ENCODE data around the gene MPST.

Gene MPST

DNA sequence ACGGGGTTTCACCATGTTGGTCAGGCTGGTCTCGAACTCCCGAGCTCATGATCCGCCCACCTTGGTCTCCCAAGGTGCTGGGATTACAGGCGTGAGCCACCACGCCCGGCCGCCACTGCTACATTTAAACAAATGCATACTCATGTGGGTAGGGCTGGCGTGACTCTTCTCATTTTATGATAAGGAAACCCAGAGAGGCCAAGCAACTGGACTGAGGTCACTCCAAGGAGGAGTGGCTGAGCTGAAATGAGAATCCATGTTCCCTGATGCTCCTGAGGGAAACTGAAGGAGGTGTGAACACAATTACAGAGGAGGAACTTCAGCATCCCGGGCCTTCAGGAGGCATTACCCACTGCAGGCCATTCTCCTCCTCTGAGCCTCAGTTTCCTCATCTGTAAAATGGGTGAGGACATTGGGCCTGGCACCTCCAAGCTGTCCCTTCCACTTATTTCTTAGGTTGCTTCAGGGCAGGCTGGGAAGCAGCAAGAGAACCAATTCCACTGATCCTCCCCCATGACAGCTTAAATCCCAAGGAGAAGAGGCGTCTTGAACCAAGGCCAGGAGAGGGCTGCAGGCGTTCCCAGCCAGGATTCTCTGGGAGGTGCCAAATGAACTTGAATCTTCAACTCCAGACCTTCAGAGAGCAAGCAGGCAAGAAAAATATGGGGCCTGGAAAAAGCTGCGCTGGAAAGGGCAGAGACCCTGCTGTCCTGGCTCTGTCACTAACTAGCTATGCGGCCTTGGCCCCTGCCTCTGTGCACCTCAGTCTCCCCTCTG, 3.2 kb upstream of the MPST start:
- no peak for DNase-seq (ENCODE audit: extremely low spot score)
- CTCF ChIA-PET: interaction anchor here (0.6 to 0.7 kb wide), 3 partner anchors 20 to 355 kb away, joined by 3 to 5 read pairs (median 3); no protein-coding TSS in a partner anchor
- POLR2A ChIA-PET: interaction anchor here (0.7 to 3.4 kb wide), 3 partner anchors 10 to 240 kb away, joined by 3 to 16 read pairs (median 3); partner anchors contain the start of genes IFT27 and KCTD17
- TF ChIP-seq ARNT (IDR thresholded peaks at IDR 0.05) (no peak), ZNF384 (IDR thresholded peaks at IDR 0.05) (no peak), SUZ12 (IDR thresholded peaks at IDR 0.05) (no peak), FOXA1 (IDR thresholded peaks at IDR 0.05) (no peak), BHLHE40 (IDR thresholded peaks at IDR 0.05; ENCODE audit: borderline replicate concordance) (no peak), SP1 (IDR thresholded peaks at IDR 0.05) (no peak), LEF1 (IDR thresholded peaks at IDR 0.05; ENCODE audit: borderline replicate concordance) (no peak), TARDBP (IDR thresholded peaks at IDR 0.05) (no peak), ELF4 (IDR thresholded peaks at IDR 0.05) (no peak), FOXK2 (IDR thresholded peaks at IDR 0.05) (no peak), HDGF (IDR thresholded peaks at IDR 0.05; ENCODE audit: borderline replicate concordance) (no peak)
- TF ChIP-seq, protein P1, sequence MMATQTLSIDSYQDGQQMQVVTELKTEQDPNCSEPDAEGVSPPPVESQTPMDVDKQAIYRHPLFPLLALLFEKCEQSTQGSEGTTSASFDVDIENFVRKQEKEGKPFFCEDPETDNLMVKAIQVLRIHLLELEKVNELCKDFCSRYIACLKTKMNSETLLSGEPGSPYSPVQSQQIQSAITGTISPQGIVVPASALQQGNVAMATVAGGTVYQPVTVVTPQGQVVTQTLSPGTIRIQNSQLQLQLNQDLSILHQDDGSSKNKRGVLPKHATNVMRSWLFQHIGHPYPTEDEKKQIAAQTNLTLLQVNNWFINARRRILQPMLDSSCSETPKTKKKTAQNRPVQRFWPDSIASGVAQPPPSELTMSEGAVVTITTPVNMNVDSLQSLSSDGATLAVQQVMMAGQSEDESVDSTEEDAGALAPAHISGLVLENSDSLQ (IDR thresholded peaks at IDR 0.05): no peak

DNA sequence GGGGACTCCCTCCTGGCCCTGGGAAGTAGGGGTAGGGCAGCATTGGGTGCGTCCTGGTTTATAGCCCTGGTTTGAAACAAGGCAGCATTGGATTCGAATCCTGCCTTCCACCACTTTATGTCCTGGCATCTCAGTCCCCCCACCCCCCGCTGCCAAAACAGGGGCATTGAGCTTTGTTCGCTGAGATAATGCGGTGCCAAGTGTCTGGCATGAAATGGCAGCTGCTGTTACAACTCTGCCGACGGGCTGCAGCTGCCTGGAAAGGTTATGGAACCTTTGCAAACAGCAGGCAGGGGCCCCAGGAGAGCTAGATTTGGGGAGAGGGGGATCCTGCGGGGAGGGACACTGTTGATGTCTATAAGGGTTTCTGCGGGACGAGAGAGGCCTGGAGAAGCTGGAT, 2.2 kb upstream of the MPST start:
- TF ChIP-seq ZNF384 (IDR thresholded peaks at IDR 0.05): no peak
- no peak for TF ChIP-seq SUZ12 (IDR thresholded peaks at IDR 0.05)
- TF ChIP-seq CTBP1 (IDR thresholded peaks at IDR 0.05; ENCODE audit: borderline replicate concordance): no peak
- TF ChIP-seq, protein P1 (IDR thresholded peaks at IDR 0.05): no peak
- no peak for TF ChIP-seq L3MBTL2 (conservative IDR thresholded peaks at IDR 0.05)
- TF ChIP-seq FOXM1 (IDR thresholded peaks at IDR 0.05; ENCODE audit: borderline replicate concordance): no peak
- TF ChIP-seq ARNT (IDR thresholded peaks at IDR 0.05): no peak
- TF ChIP-seq BHLHE40 (IDR thresholded peaks at IDR 0.05; ENCODE audit: borderline replicate concordance): no peak
- no peak for TF ChIP-seq ELF4 (IDR thresholded peaks at IDR 0.05)
- no peak for TF ChIP-seq HDGF (IDR thresholded peaks at IDR 0.05; ENCODE audit: borderline replicate concordance)
- TF ChIP-seq NFRKB (IDR thresholded peaks at IDR 0.05): no peak
- TF ChIP-seq TARDBP (IDR thresholded peaks at IDR 0.05): no peak
- TF ChIP-seq FOXA1 (IDR thresholded peaks at IDR 0.05): no peak
- TF ChIP-seq SP1 (IDR thresholded peaks at IDR 0.05): no peak
- TF ChIP-seq FOXK2 (IDR thresholded peaks at IDR 0.05): no peak
- no peak for TF ChIP-seq LEF1 (IDR thresholded peaks at IDR 0.05; ENCODE audit: borderline replicate concordance)
- POLR2A ChIA-PET: interaction anchor here (0.7 to 3.4 kb wide), 5 partner anchors 11 to 242 kb away, joined by 3 to 16 read pairs (median 10); partner anchors contain the start of genes IFT27 and KCTD17
- DNase-seq (ENCODE audit: extremely low spot score): no peak
- CTCF ChIA-PET: interaction anchor here (0.5 to 0.9 kb wide), 3 partner anchors 18 to 889 kb away, joined by 3 read pairs; partner anchors contain the start of gene MICALL1

DNA sequence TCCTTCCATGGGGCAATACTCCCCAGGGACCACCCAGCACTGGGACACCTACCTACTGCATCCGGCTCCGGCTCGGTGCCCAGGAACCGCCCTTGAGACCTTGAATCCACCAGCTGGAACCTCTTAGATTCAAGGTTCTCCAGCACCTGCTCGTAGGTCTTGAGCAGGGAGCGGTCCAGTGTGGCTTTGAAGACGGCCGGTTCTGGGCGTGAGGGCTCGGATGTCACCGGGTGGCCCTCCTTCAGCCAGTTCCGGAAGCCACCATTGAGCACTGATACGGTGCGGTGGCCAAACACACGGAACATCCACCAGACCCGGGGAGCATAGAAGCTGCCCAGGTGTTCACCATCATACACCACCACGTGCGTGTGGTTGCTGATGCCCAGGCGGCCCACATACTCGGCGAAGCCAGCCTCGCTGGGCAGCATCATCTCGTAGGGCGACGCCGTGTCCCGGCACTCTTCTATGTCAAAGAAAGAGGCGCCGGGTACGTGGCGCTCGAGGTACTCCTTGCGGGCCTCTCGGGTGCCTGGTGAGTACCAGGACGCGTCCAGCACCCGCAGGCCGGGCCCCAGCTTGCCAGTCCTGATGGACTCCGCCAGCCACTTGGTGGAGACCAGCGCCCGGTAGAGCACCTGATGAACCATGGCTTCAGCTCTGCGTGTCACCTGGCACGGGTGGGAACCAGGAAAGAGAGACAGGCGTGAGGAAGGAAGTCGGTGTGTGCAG, 1.3 kb upstream of the MPST start:
- CTCF ChIA-PET: interaction anchor here (0.9 kb wide), 1 partner anchor 26 kb away, joined by 3 read pairs; no protein-coding TSS in a partner anchor
- DNase-seq (ENCODE audit: extremely low spot score): no peak
- POLR2A ChIA-PET: interaction anchor here (0.9 to 3.4 kb wide), 13 partner anchors 9 to 243 kb away, joined by 3 to 21 read pairs (median 4); partner anchors contain the start of genes IFT27 and KCTD17
- TF ChIP-seq LEF1 (IDR thresholded peaks at IDR 0.05; ENCODE audit: borderline replicate concordance) (no peak), SUZ12 (IDR thresholded peaks at IDR 0.05) (no peak), CTBP1 (IDR thresholded peaks at IDR 0.05; ENCODE audit: borderline replicate concordance) (no peak), BHLHE40 (IDR thresholded peaks at IDR 0.05; ENCODE audit: borderline replicate concordance) (no peak), TARDBP (IDR thresholded peaks at IDR 0.05) (no peak), SP1 (IDR thresholded peaks at IDR 0.05) (no peak), ZNF384 (IDR thresholded peaks at IDR 0.05) (no peak), ELF4 (IDR thresholded peaks at IDR 0.05) (no peak), FOXM1 (IDR thresholded peaks at IDR 0.05; ENCODE audit: borderline replicate concordance) (no peak), HDGF (IDR thresholded peaks at IDR 0.05; ENCODE audit: borderline replicate concordance) (no peak), L3MBTL2 (conservative IDR thresholded peaks at IDR 0.05) (no peak), FOXA1 (IDR thresholded peaks at IDR 0.05) (no peak), FOXK2 (IDR thresholded peaks at IDR 0.05) (no peak), NFRKB (IDR thresholded peaks at IDR 0.05) (no peak), ARNT (IDR thresholded peaks at IDR 0.05) (no peak)
- TF ChIP-seq, protein P1 (IDR thresholded peaks at IDR 0.05): no peak

DNA sequence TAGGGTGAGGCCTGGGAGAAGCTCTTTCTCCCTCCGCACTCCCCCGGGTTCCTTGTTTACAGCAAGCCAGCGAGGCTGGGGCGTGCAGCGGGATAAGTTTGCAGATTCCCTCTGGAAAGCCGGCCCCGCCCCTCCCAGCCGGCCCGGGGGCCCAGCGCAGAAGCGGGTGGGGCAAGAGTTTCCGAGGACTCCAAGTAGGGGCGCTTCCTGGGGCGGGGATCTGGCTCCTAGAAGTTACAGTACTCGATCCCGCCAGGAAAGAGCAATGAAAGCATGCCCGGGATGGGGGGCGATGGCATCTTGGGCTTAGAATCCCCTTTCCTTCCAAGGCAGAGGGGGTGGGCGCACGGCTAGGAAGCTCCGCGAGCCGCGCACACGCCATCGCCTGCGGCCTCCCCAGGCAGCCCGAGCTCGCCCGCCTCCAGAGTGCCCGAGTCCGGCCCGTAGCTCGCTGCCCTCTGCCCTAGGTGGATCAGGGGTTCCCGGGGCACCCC, 680 bp upstream of the MPST start:
- DNase-seq (ENCODE audit: extremely low spot score): peak; percentile 53
- POLR2A ChIA-PET: interaction anchor here (0.9 to 3.4 kb wide), 15 partner anchors 9 to 243 kb away, joined by 3 to 21 read pairs (median 4); partner anchors contain the start of genes IFT27 and KCTD17
- CTCF ChIA-PET: interaction anchor here (0.8 kb wide), 1 partner anchor 163 kb away, joined by 6 read pairs; no protein-coding TSS in a partner anchor
- TF ChIP-seq NFRKB (IDR thresholded peaks at IDR 0.05) (no peak), SUZ12 (IDR thresholded peaks at IDR 0.05) (no peak), HDGF (IDR thresholded peaks at IDR 0.05; ENCODE audit: borderline replicate concordance) (no peak), ARNT (IDR thresholded peaks at IDR 0.05) (no peak), CTBP1 (IDR thresholded peaks at IDR 0.05; ENCODE audit: borderline replicate concordance) (no peak), SP1 (IDR thresholded peaks at IDR 0.05) (no peak), LEF1 (IDR thresholded peaks at IDR 0.05; ENCODE audit: borderline replicate concordance) (no peak), L3MBTL2 (conservative IDR thresholded peaks at IDR 0.05) (no peak), FOXA1 (IDR thresholded peaks at IDR 0.05) (no peak), BHLHE40 (IDR thresholded peaks at IDR 0.05; ENCODE audit: borderline replicate concordance) (no peak), FOXK2 (IDR thresholded peaks at IDR 0.05) (no peak)
- TF ChIP-seq, protein P1 (IDR thresholded peaks at IDR 0.05): no peak
